ENCODE results near the gene POU3F1. TPM values are rescaled to one million over a fixed set of nuclear protein-coding genes. Genes with fewer than 3 reads are reported as not detected.

Gene POU3F1
- total and polyA plus RNA-seq, 8 donors: 0.07 to 0.57 (median 0.08) TPM; not detected in 4

DNA sequence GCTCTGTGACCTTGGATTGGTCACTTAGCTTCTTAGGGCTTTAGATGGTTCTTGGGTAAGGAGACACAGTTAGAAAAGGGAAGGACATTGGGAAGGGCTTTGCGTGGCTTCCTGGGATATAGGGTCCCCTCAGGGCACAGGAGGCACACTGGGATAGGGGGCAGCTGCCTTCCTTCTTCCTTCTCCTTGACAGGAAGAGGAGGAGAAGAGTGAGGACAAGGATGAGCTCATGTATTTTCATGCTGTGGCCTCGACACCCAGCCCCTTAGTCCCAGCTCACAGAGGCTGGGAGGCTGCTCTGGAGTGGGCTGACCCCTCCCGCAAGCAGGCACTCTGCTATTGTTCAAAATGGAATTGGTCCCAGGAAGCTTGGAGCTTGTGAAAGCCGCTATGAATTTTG lies 45.7 kb upstream of the POU3F1 start:
- Histone ChIP-seq H3K27ac (no peak overlapping the region), H3K36me3 (no peaks in the 10 kb centered on the region), H3K27me3 (peaks cover 0 to 4% (median 0%) of the 10 kb centered on the region in 4 donors), H3K4me1 (no peaks in the 10 kb centered on the region), H3K4me3 (no peak overlapping the region), H3K9me3 (no peaks in the 10 kb centered on the region)
- no peak for ATAC-seq
- no peak for DNase-seq
- TF ChIP-seq, protein P1, sequence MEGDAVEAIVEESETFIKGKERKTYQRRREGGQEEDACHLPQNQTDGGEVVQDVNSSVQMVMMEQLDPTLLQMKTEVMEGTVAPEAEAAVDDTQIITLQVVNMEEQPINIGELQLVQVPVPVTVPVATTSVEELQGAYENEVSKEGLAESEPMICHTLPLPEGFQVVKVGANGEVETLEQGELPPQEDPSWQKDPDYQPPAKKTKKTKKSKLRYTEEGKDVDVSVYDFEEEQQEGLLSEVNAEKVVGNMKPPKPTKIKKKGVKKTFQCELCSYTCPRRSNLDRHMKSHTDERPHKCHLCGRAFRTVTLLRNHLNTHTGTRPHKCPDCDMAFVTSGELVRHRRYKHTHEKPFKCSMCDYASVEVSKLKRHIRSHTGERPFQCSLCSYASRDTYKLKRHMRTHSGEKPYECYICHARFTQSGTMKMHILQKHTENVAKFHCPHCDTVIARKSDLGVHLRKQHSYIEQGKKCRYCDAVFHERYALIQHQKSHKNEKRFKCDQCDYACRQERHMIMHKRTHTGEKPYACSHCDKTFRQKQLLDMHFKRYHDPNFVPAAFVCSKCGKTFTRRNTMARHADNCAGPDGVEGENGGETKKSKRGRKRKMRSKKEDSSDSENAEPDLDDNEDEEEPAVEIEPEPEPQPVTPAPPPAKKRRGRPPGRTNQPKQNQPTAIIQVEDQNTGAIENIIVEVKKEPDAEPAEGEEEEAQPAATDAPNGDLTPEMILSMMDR (IDR thresholded peaks at IDR 0.05): no peak
- intact Hi-C loops (cut with DNase I): no loop called here
- FAIRE-seq: no peak
- 46 to 50% methylated on average over 4 of the region's 4 CpGs for WGBS, 2 donors

DNA sequence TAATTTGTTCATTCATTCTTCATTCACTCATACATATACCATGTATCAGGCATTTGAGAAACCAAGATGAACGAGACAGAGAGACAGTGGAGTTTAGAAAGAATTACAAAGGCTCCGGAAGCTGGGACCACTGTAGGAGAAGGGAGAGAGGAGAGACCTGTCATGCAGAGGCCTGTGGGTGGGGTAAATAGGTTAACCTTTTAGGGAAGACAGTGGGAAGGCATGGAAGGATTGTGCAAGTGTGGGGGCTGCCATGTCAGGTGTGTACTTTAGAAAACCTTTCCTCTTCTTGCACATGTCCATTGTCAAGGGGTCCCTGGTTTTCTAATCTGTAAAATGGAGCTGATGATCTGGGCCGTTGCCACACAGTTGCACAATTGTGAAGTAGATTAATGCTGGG lies 44.2 kb upstream of the POU3F1 start:
- H3K36me3 ChIP-seq: no peaks in the 10 kb centered on the region
- H3K27ac ChIP-seq: no peak overlapping the region
- H3K4me1 ChIP-seq: no peaks in the 10 kb centered on the region
- no peaks in the 10 kb centered on the region for H3K9me3 ChIP-seq
- TF ChIP-seq, protein P1 (IDR thresholded peaks at IDR 0.05): no peak
- ATAC-seq (no peak), DNase-seq (no peak), FAIRE-seq (no peak)
- WGBS, 2 donors: 67 to 79% methylated on average over 3 of the region's 3 CpGs
- peaks cover 0 to 4% (median 0%) of the 10 kb centered on the region in 4 donors for H3K27me3 ChIP-seq
- intact Hi-C loops (cut with DNase I): no loop called here
- no peak overlapping the region for H3K4me3 ChIP-seq

DNA sequence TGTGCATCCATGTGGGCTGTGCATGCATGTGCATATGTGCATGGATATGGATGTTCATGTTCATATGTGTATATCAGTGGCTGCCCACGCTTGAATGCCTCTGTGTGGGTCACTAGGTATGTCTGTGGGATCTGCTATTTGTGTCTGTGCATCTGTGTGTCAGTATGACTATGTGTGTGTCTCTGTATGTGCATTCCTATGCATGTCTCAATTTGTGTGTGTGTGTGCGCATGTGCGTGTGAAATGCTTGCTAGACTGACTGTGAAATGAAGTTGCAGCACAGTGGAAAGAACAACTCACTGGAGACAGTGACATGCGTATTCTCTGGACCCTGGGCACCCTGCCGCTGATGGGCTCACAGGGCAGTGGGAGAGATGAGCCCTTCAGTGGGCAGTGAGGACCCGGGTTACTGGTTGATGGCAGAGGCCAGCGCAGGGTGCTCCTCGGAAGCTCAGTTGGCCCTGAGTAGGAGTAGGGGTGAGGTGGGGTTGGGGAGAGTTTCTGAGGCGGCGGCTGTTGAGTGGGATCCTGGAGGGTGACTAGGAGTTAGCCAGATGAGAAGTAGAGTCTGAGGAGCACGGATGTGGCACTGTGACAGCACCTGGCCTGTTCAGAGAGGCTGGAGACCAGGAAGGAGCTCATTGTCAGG lies 43.2 kb upstream of the POU3F1 start:
- DNase-seq: no peak
- no peaks in the 10 kb centered on the region for H3K9me3 ChIP-seq
- no peak for FAIRE-seq
- H3K27ac ChIP-seq: no peak overlapping the region
- H3K36me3 ChIP-seq: no peaks in the 10 kb centered on the region
- intact Hi-C loops (cut with DNase I): no loop called here
- H3K4me3 ChIP-seq: no peak overlapping the region
- H3K4me1 ChIP-seq: peaks cover 2 to 7% (median 3%) of the 10 kb centered on the region in 3 donors
- ATAC-seq: no peak
- WGBS, 2 donors: 76 to 80% methylated on average over 11 of the region's 11 CpGs
- peaks cover 0 to 4% (median 0%) of the 10 kb centered on the region in 4 donors for H3K27me3 ChIP-seq
- TF ChIP-seq, protein P1 (IDR thresholded peaks at IDR 0.05): no peak

DNA sequence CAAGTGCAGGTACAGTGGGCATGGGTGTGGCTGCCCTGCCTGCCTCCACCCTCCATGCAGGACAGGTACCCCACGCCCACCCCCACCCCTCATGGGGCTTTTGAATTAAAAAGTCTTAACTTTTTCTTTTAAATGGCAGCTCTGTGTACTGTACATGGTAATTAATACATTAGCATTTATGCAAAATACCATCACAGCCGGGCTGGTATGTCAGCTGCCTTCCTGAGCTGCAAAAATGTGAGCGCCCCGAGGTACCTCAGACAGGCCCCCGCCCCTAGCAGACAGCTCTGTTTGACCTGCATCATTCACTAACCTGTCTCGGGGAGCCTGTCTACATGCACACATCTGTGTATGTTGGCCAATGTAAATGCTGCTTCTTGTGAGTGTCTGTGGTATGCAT lies 42.2 kb upstream of the POU3F1 start:
- intact Hi-C loops (cut with DNase I): no loop called here
- DNase-seq (no peak), ATAC-seq (no peak), FAIRE-seq (no peak)
- H3K36me3 ChIP-seq: no peaks in the 10 kb centered on the region
- H3K4me3 ChIP-seq: no peak overlapping the region
- peaks cover 5 to 13% (median 9%) of the 10 kb centered on the region in 3 donors for H3K4me1 ChIP-seq
- 49 to 52% methylated on average over 6 of the region's 6 CpGs for WGBS, 2 donors
- no peaks in the 10 kb centered on the region for H3K9me3 ChIP-seq
- H3K27me3 ChIP-seq: peaks cover 0 to 4% (median 0%) of the 10 kb centered on the region in 4 donors
- TF ChIP-seq, protein P1 (IDR thresholded peaks at IDR 0.05): no peak
- H3K27ac ChIP-seq: no peak overlapping the region

DNA sequence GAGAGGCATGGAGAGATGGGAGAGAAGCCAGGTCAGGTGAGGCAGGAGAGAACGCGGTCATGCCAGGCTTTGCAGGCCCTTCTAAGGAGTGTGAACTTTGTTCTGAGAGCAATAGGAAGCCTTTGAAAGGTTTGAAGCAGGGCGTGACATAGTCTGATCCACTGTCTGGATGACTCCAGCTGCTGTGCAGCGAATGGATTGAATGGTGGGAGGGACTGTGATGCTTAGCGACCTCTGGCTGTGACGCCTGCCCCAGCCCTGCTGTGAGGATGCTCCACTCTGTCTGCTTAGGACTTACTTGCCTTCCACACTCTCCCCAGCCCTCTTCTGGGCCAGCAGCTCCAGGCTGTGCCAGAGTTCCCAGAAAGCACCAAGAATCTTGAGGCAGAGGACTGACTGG lies 41.8 kb upstream of the POU3F1 start:
- H3K27ac ChIP-seq: no peak overlapping the region
- DNase-seq: no peak
- 64 to 76% methylated on average over 6 of the region's 6 CpGs for WGBS, 2 donors
- TF ChIP-seq, protein P1 (IDR thresholded peaks at IDR 0.05): no peak
- FAIRE-seq: no peak
- intact Hi-C loops (cut with DNase I): no loop called here
- H3K4me1 ChIP-seq: peaks cover 5 to 13% (median 9%) of the 10 kb centered on the region in 3 donors
- no peak overlapping the region for H3K4me3 ChIP-seq
- no peaks in the 10 kb centered on the region for H3K36me3 ChIP-seq
- no peak for ATAC-seq
- no peaks in the 10 kb centered on the region for H3K9me3 ChIP-seq
- peaks cover 0 to under 1% (median 0%) of the 10 kb centered on the region in 4 donors for H3K27me3 ChIP-seq
